DMS79 treated with DMSO at 0.1 percent for 48 hours (cell line): ENCODE results near the gene SASH3.
"Not testable (repeated sequence)": the region's sequence is repeated elsewhere in the genome, so short reads cannot be mapped to it uniquely, and the experiment has no call there.

ENCODE experiments used
- DNase-seq: peaks from one replicate; lab custom pipeline; 2025; lab: John Stamatoyannopoulos, UW

Gene SASH3

GRCh38 chrX:129779747-129780146, at the start of gene SASH3:
TSS of gene SASH3 (plus strand) at chrX:129779949. CDS start at chrX:129780098, 149 bp downstream.
- DNase-seq, result no peak

- no peak for DNase-seq
These were observed 48.5 kb upstream of the SASH3 start for GRCh38 chrX:129731228-129731627.

GRCh38 chrX:129732857-129733256, 46.9 kb upstream of the SASH3 start:
- no peak for DNase-seq

GRCh38 chrX:129733335-129733734, 46.4 kb upstream of the SASH3 start:
- DNase-seq, result no peak

GRCh38 chrX:129736491-129736890, 43.3 kb upstream of the SASH3 start:
- no peak for DNase-seq

- no peak for DNase-seq
These were observed 41.8 kb upstream of the SASH3 start for GRCh38 chrX:129737916-129738315.

GRCh38 chrX:129738466-129739308, 41.1 kb upstream of the SASH3 start, which contains the start of gene XPNPEP2:
TSS of gene XPNPEP2 (plus strand) at chrX:129738979. CDS start at chrX:129739214, 235 bp downstream.
- DNase-seq, result no peak

GRCh38 chrX:129739578-129739977, 40.2 kb upstream of the SASH3 start:
- DNase-seq, result no peak

- no peak for DNase-seq
These were observed 37.6 kb upstream of the SASH3 start for GRCh38 chrX:129741880-129742758.

- not testable (repeated sequence) for DNase-seq
These were observed 37.0 kb upstream of the SASH3 start for GRCh38 chrX:129742759-129743152.

GRCh38 chrX:129743821-129744220, 35.9 kb upstream of the SASH3 start:
- no peak for DNase-seq

- DNase-seq, result no peak
These were observed 34.9 kb upstream of the SASH3 start for GRCh38 chrX:129744861-129745321.

- no peak for DNase-seq
These were observed 32.9 kb upstream of the SASH3 start for GRCh38 chrX:129746557-129747470.

GRCh38 chrX:129747533-129747932, 32.2 kb upstream of the SASH3 start:
- no peak for DNase-seq

GRCh38 chrX:129748305-129748704, 31.4 kb upstream of the SASH3 start:
- no peak for DNase-seq

GRCh38 chrX:129749069-129749468, 30.7 kb upstream of the SASH3 start:
- DNase-seq, result no peak

GRCh38 chrX:129750971-129751370, 28.8 kb upstream of the SASH3 start:
- DNase-seq, result no peak

GRCh38 chrX:129754056-129755024, 25.4 kb upstream of the SASH3 start:
- DNase-seq, result no peak

- no peak for DNase-seq
These were observed 23.7 kb upstream of the SASH3 start for GRCh38 chrX:129755779-129756650.
